HG02885 (cell line): Measurements from ENCODE around the gene ARMC10.
"Not testable (repeated sequence)": the region's sequence is repeated elsewhere in the genome, so short reads cannot be mapped to it uniquely, and the experiment has no call there.

Experiments used
- ATAC-seq: cut with Tn5 transposase; IDR thresholded peaks from one replicate; pipeline ENCODE4 v1.9.1; 2021; ENCODE audit warnings: mild to moderate bottlenecking; ENCODE audit not compliant: unreplicated experiment, poor library complexity

Gene ARMC10

DNA sequence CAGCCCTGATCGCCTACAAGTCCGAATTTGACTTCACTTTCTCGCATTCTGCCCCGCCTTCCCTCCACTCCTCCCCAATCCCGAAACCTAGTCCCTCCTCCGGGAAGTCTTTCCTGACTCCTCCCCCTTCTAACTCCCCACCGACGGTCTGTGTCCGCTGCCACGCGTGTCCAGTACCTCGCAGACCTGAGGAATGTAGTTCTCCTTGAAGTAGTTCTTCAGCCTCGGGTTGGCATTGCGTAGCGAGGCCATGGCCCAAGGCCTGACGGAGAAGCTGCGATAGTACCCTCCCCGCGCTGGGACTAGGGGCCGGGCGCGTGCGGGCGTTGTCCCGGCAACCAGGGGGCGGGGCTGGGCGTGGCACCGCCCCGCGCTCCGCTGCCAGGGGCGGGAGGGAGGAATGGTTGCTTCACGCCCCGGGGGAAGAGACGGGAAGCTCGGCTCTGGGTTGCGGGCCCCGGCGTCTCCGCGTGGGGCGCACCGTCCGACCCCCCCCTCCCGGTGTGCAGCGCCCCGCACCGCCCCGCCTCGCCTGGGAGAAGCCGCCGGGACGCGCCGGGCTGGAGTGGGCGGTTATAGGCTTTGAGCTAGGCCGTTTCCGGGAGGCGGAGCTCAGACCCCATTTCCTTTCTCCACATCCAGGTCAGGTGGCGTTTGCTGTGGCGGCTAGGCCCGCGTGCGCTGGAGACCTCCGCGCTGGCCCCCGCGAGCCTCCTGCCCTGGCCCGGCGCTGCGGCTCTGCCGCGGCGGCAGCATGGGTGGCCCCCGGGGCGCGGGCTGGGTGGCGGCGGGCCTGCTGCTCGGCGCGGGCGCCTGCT lies at the start of gene ARMC10, which contains the start of gene FBXL13:
ARMC10 (plus strand) TSS at position 622 of the 818 bp plus-strand sequence; CDS start at position 755, 133 bp downstream.
FBXL13 (minus strand) TSS at position 278 of the 818 bp plus-strand sequence.
- peak; percentile 91 for ATAC-seq

DNA sequence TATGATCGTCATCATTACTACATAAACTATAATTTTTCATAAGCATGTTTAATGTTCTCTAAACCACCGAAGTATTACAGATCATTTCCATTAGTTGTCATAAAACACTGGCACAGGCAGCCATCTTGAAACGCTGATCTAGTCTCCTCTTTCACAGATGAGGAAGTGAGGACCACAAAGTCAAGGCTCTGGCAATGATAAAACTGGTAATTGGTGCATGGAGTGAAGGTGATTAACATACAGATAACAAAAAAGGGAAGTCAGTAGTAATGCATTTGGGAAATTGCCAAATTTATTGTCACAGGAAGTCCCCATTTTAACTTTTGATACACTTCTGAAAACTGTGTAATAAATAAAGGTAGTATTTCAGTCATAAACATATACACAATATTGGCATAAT lies 49.6 kb upstream of the ARMC10 start:
- ATAC-seq, result no peak

GRCh38 chr7:103031024-103031423 lies 43.9 kb upstream of the ARMC10 start:
- no peak for ATAC-seq

- no peak for ATAC-seq
Observed at GRCh38 chr7:103031781-103032180, 43.2 kb upstream of the ARMC10 start.

GRCh38 chr7:103034318-103034717 lies 40.6 kb upstream of the ARMC10 start:
- not testable (repeated sequence) for ATAC-seq

DNA sequence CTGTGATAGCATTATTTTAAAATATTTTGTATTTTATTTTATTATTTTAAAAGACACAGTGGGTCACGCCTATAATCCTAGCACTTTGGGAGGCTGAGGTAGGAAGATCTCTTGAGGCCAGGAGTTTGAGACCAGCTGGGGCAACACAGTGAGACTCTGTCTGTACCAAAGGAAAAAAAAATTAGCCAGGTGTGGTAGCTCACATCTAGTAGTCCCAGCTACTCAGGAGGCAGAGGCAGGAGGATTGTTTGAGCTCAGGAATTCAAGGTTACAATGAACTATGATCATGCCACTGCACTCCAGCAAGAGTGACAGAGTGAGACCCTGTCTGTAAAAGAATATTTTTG lies 37.5 kb upstream of the ARMC10 start:
- no peak for ATAC-seq

GRCh38 chr7:103037823-103038739 lies 36.9 kb upstream of the ARMC10 start:
- not testable (repeated sequence) for ATAC-seq

GRCh38 chr7:103041815-103042214 lies 33.1 kb upstream of the ARMC10 start:
- not testable (repeated sequence) for ATAC-seq

DNA sequence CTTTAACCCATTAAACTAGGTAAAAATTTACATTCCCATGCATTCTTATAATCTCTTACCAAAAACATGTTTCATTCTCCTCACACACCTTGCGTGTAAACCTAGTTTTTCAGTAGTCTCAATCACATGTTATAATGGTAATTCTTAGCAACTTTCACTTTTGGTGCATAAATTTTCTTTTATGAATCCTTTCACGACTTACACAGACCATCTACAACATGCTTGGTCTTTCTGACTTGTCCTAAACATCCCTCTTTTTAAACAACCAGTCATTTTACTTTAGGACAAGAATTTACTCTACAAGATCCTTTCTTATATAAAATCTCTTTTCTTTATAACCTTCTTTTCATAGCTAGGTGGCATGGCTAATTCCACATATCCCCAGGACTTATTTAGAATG lies 26.1 kb upstream of the ARMC10 start:
- ATAC-seq, result no peak

- ATAC-seq, result no peak
Observed at GRCh38 chr7:103051519-103051918, 23.4 kb upstream of the ARMC10 start.

DNA sequence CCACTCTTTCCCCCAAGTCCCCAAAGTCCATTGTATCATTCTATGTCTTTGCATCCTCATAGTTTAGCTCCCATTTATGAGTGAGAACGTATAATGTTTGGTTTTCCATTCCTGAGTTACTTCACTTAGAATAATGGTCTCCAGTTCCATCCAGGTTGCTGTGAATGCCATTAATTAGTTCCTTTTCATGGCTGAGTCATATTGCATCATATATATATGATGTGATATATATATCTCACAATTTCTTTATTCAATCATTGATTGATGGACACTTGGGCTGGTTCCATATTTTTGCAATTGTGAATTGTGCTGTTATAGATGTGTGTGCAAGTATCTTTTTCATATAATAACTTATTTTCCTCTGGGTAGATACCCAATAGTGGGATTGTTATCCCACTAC lies 18.9 kb upstream of the ARMC10 start:
- ATAC-seq, result not testable (repeated sequence)

- no peak for ATAC-seq
Observed at GRCh38 chr7:103058122-103058521, 16.8 kb upstream of the ARMC10 start.

- ATAC-seq, result no peak
Observed at GRCh38 chr7:103059471-103059870, 15.5 kb upstream of the ARMC10 start.

GRCh38 chr7:103063895-103064294 lies 11.0 kb upstream of the ARMC10 start:
- no peak for ATAC-seq

DNA sequence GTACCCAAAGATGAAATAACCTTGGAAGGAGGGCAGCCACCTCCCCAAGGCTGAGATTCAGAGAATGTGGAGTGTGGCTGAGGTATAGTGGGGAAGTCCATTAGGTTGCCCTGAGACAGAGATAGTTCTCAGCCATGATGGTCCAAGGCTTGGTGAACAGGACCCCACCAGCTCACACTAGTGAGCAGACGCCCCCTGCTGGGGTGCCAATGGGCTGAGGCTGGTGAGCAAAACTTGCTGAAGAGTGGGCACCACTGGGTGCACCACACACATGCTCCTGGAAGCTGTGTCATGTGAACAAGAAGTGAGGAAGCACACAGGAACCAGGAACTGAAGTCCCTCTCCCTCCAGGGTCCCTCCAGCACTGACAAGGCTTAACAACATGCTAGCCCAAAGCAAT lies 9.3 kb upstream of the ARMC10 start:
- ATAC-seq, result peak; percentile 67

- ATAC-seq, result no peak
Observed at GRCh38 chr7:103068414-103069403, 6.2 kb upstream of the ARMC10 start.

- no peak for ATAC-seq
Observed at GRCh38 chr7:103071000-103071399, 3.9 kb upstream of the ARMC10 start.

- no peak for ATAC-seq
Observed at GRCh38 chr7:103073989-103074518, 886 bp upstream of the ARMC10 start.

DNA sequence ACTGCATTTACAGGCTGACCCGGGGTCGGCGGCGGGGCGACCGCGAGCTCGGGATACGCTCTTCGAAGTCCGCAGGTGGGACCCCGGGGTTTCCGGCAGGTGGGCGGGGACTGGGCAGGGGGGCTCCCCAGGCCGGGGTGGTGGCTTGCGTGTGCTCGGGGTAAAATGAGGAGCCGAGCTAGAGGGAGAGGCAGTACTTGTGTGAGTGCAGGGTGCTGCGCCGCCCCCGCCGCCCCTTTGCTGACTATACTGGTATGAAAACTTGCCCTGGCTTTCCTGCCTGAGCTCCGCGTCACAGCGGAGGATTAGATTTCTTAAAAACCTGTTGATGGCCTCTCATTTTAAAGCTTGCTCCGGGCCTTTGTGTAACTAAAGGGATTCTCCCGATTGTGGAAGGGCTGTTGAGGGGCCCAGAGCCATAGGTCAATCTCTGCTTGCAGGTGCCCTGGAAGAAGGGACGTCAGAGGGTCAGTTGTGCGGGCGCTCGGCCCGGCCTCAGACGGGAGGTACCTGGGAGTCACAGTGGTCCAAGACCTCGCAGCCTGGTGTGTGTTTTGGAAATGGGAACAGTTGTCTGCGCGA lies 488 bp downstream of the ARMC10 start:
- peak; percentile 50 for ATAC-seq
